SU-DHL-6 (cell line): Measurements from ENCODE around the gene EWSR1.

ENCODE experiments used
- H2AFZ ChIP-seq: fragments of 200-600 bp; sonication (generic); 2 replicates; pipeline ENCODE4 v1.6.1; 2014; ENCODE audit warnings: low read depth, mild to moderate bottlenecking, moderate library complexity, mixed read lengths, antibody characterized with exemption, low read length; ENCODE audit not compliant: severe bottlenecking
- H3F3A ChIP-seq: fragments of 200-600 bp; shearing (Covaris generic); 2 replicates; pipeline ENCODE4 v1.6.0; 2016; ENCODE audit warnings: antibody characterized with exemption, mild to moderate bottlenecking; ENCODE audit not compliant: insufficient read depth
- H3K27ac ChIP-seq: fragments of 200-600 bp; sonication (generic); 2 replicates; pipeline ENCODE4 v1.5.1; 2016; ENCODE audit warnings: low read depth, mild to moderate bottlenecking, low read length, moderate library complexity, mixed read lengths
- H3K27me3 ChIP-seq: fragments of 200-600 bp; sonication (generic), shearing (Covaris generic); 2 replicates; pipeline ENCODE4 v1.6.0; 2014; ENCODE audit warnings: mild to moderate bottlenecking, low read length
- H3K36me3 ChIP-seq: fragments of 200-600 bp; sonication (generic); 2 replicates; pipeline ENCODE4 v1.6.1; 2014; ENCODE audit warnings: mild to moderate bottlenecking, low read length, mixed read lengths
- H3K4me2 ChIP-seq: fragments of 300-600, 200-600 bp; shearing (Covaris generic), sonication (generic); 2 replicates; pipeline ENCODE4 v1.6.0; 2014; ENCODE audit warnings: low read length, low read depth, mild to moderate bottlenecking; ENCODE audit not compliant: poor library complexity, severe bottlenecking
- H3K4me3 ChIP-seq: fragments of 200-600 bp; sonication (generic); 2 replicates; pipeline ENCODE4 v1.5.1; 2014; ENCODE audit warnings: antibody characterized with exemption, low read length, mild to moderate bottlenecking, mixed read lengths; ENCODE audit not compliant: insufficient read depth, poor library complexity, severe bottlenecking
- H3K79me2 ChIP-seq: fragments of 200-600 bp; sonication (generic); 2 replicates; pipeline ENCODE4 v1.6.1; 2014; ENCODE audit warnings: mild to moderate bottlenecking, low read length, moderate library complexity; ENCODE audit not compliant: insufficient read depth
- H3K9ac ChIP-seq: fragments of 200-600 bp; sonication (generic); 2 replicates; pipeline ENCODE4 v1.7.0; 2014; ENCODE audit warnings: mild to moderate bottlenecking, low read length
- H3K9me2 ChIP-seq: fragments of 200-600 bp; sonication (generic); replicated peaks from 2 replicates; pipeline ENCODE4 v1.6.1; 2014; ENCODE audit warnings: low read length; ENCODE audit not compliant: insufficient read depth
- H3K9me3 ChIP-seq: fragments of 200-600 bp; sonication (generic); 2 replicates; pipeline ENCODE4 v1.6.1; 2014; ENCODE audit warnings: low read length, mixed read lengths; ENCODE audit not compliant: insufficient read depth
- H4K20me1 ChIP-seq: fragments of 200-600 bp; sonication (generic); 2 replicates; pipeline ENCODE4 v1.6.1; 2014; ENCODE audit warnings: low read depth, mild to moderate bottlenecking, antibody characterized with exemption, low read length, moderate library complexity, mixed read lengths
- EZH2phosphoT487 ChIP-seq: fragments of 200-600 bp; sonication (generic), shearing (Covaris generic); conservative IDR thresholded peaks from 2 replicates; pipeline ENCODE4 v1.6.1; 2018; ENCODE audit warnings: mild to moderate bottlenecking, antibody characterized with exemption, low read length, moderate library complexity, mixed read lengths
- TF ChIP-seq, protein P1 (sequence below): fragments of 200-600 bp; sonication (generic); IDR thresholded peaks from one replicate; pipeline ENCODE4 v1.5.1; 2017; ENCODE audit warnings: antibody characterized with exemption, mild to moderate bottlenecking, low read length, moderate library complexity; ENCODE audit not compliant: insufficient read depth, poor library complexity, severe bottlenecking

EWSR1 gene

DNA sequence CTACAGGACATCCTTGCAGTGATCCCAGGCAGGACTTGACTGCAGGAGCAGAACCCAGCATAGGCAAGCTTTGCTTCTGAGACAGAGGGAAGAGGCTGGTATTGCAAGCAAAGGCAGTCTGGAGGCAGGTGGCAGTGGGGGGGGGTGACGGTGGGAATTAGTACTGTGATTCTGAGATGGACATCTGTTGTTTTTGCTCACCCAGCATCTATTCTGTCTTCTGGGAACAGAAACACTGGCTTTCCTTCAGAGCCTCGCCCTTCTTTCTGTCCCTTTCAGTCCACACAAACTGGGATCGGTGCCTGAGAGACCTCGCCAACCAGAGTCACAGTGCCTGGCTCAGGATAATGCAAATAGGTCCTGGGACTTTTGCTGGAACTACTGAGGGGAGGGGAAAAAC lies 78.6 kb downstream of the EWSR1 start:
- H3K4me3 ChIP-seq: no peak overlapping the region
- H3K4me2 ChIP-seq: no peak overlapping the region
- peaks cover 15% of the 10 kb centered on the region; the same call in 1 of the 2 replicates for H3K36me3 ChIP-seq
- H3K27me3 ChIP-seq: no peaks in the 10 kb centered on the region
- TF ChIP-seq, protein P1, sequence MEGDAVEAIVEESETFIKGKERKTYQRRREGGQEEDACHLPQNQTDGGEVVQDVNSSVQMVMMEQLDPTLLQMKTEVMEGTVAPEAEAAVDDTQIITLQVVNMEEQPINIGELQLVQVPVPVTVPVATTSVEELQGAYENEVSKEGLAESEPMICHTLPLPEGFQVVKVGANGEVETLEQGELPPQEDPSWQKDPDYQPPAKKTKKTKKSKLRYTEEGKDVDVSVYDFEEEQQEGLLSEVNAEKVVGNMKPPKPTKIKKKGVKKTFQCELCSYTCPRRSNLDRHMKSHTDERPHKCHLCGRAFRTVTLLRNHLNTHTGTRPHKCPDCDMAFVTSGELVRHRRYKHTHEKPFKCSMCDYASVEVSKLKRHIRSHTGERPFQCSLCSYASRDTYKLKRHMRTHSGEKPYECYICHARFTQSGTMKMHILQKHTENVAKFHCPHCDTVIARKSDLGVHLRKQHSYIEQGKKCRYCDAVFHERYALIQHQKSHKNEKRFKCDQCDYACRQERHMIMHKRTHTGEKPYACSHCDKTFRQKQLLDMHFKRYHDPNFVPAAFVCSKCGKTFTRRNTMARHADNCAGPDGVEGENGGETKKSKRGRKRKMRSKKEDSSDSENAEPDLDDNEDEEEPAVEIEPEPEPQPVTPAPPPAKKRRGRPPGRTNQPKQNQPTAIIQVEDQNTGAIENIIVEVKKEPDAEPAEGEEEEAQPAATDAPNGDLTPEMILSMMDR: no peak
- no peak for TF ChIP-seq EZH2phosphoT487
- no peaks in the 10 kb centered on the region for H3K79me2 ChIP-seq
- no peaks in the 10 kb centered on the region for H3K9me2 ChIP-seq
- H3F3A ChIP-seq: no peaks in the 10 kb centered on the region
- no peak overlapping the region for H3K27ac ChIP-seq
- H2AFZ ChIP-seq: no peak overlapping the region
- no peak overlapping the region for H3K9ac ChIP-seq
- H3K9me3 ChIP-seq: no peaks in the 10 kb centered on the region
- no peaks in the 10 kb centered on the region for H4K20me1 ChIP-seq

DNA sequence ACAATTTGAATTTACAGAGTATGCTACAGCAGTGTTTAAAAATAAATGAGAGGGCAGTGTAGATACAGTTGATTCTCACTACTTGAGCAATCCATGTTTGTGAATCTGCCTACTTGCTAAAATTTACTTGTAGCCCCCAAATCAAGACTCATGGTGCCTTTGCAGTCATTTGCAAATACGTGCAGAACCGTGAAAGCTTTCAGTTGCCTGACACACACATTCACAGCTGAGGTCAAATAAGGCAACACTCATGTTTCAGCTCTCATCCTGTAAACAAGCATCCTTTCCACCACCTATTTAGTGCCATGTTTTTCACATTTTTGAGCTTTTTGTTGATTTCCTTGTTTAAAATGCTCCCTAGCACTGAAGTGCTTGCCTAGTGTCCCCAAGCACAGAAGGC lies 80.0 kb downstream of the EWSR1 start:
- Histone ChIP-seq H3K4me3 (no peak overlapping the region), H3K9me3 (no peaks in the 10 kb centered on the region), H3K9ac (no peak overlapping the region), H3K9me2 (no peaks in the 10 kb centered on the region), H3F3A (no peaks in the 10 kb centered on the region), H2AFZ (no peak overlapping the region), H3K79me2 (no peaks in the 10 kb centered on the region), H3K4me2 (no peak overlapping the region), H3K36me3 (peaks cover 15% of the 10 kb centered on the region; the same call in 1 of the 2 replicates), H3K27ac (no peak overlapping the region), H3K27me3 (no peaks in the 10 kb centered on the region), H4K20me1 (no peaks in the 10 kb centered on the region)
- no peak for TF ChIP-seq EZH2phosphoT487
- TF ChIP-seq, protein P1: no peak

DNA sequence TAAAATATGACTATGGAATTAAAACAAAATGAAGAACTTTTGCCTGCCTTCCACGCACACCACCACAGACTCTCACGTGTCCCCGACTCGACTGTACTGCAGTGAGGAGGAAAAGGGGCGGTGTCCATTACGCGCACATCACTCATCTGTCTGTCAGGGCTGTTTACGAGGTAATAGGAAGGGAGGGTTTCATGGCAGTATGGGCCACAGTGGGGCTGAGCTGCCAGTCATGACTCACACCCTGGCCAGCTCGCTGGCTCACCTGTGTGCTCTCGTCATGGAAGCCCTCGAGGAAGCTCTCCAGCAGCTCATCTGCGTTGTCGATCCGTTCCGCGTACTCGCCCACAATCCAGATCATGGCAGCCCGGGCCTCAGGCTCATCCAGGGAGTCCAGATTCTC lies 80.9 kb downstream of the EWSR1 start:
- no peaks in the 10 kb centered on the region for H3K9me2 ChIP-seq
- H3K36me3 ChIP-seq: peaks cover 15% of the 10 kb centered on the region; the same call in 1 of the 2 replicates
- no peak overlapping the region for H3K9ac ChIP-seq
- no peak overlapping the region for H3K4me2 ChIP-seq
- H3K27ac ChIP-seq: no peak overlapping the region
- H3K27me3 ChIP-seq: no peaks in the 10 kb centered on the region
- no peak overlapping the region for H2AFZ ChIP-seq
- no peaks in the 10 kb centered on the region for H4K20me1 ChIP-seq
- H3K4me3 ChIP-seq: no peak overlapping the region
- no peaks in the 10 kb centered on the region for H3K9me3 ChIP-seq
- no peaks in the 10 kb centered on the region for H3F3A ChIP-seq
- no peaks in the 10 kb centered on the region for H3K79me2 ChIP-seq
- TF ChIP-seq, protein P1: no peak
- TF ChIP-seq EZH2phosphoT487: no peak
